OCI-LY1 (cell line): Measurements from ENCODE around the gene POLG.

ENCODE experiments used
- CTCF ChIP-seq: fragments of 200-600 bp; sonication (generic), shearing (Covaris generic); IDR thresholded peaks from 2 replicates; pipeline ENCODE4 v1.5.1; 2017; ENCODE audit warnings: mild to moderate bottlenecking, antibody characterized with exemption, low read length, moderate library complexity, mixed read lengths
- EZH2 ChIP-seq: fragments of 200-600 bp; sonication (generic), shearing (Covaris generic); IDR thresholded peaks from 2 replicates; pipeline ENCODE4 v1.8.0; 2017; ENCODE audit warnings: borderline replicate concordance, mixed run types, mild to moderate bottlenecking, antibody characterized with exemption, low read length, moderate library complexity, mixed read lengths

GRCh38 chr15:89309993-89310392 is 24.6 kb downstream of the POLG start:
- no peak for TF ChIP-seq CTCF
- no peak for TF ChIP-seq EZH2
